Neuron (in vitro differentiated cells): ENCODE results near the gene UGT2A2.
"Not testable (repeated sequence)": the region's sequence is repeated elsewhere in the genome, so short reads cannot be mapped to it uniquely, and the experiment has no call there.

Experiments
- H2AFZ ChIP-seq: one replicate; pipeline ENCODE4 v1.6.1; 2013; ENCODE audit warnings: low read depth, mild to moderate bottlenecking, inconsistent platforms, low read length, moderate library complexity
- H3K27me3 ChIP-seq: one replicate; pipeline ENCODE4 v1.6.1; 2013; ENCODE audit warnings: low read length; ENCODE audit not compliant: insufficient read depth
- H3K36me3 ChIP-seq: one replicate; pipeline ENCODE4 v1.6.1; 2013; ENCODE audit warnings: low read length; ENCODE audit not compliant: insufficient read depth
- H3K4me1 ChIP-seq: one replicate; pipeline ENCODE4 v1.6.1; 2013; ENCODE audit warnings: low read length; ENCODE audit not compliant: insufficient read depth
- H3K4me3 ChIP-seq: 2 replicates; pipeline ENCODE4 v1.5.1; 2013; ENCODE audit warnings: mild to moderate bottlenecking, low read length, moderate library complexity
- H3K9me3 ChIP-seq: one replicate; pipeline ENCODE4 v1.6.1; 2013; ENCODE audit warnings: low read length

UGT2A2 gene

GRCh38 chr4:69639542-69639941 lies at the start of gene UGT2A2:
Gene UGT2A2 (minus strand): TSS chr4:69639642. CDS start chr4:69639640, 2 bp downstream.
- Histone ChIP-seq H3K4me1 (no peaks in the 10 kb centered on the region), H3K36me3 (no peaks in the 10 kb centered on the region), H3K9me3 (no peaks in the 10 kb centered on the region), H2AFZ (no peak within 1 kb of the TSS), H3K4me3 (no peak within 1 kb of the TSS), H3K27me3 (no peaks in the 10 kb centered on the region)

DNA sequence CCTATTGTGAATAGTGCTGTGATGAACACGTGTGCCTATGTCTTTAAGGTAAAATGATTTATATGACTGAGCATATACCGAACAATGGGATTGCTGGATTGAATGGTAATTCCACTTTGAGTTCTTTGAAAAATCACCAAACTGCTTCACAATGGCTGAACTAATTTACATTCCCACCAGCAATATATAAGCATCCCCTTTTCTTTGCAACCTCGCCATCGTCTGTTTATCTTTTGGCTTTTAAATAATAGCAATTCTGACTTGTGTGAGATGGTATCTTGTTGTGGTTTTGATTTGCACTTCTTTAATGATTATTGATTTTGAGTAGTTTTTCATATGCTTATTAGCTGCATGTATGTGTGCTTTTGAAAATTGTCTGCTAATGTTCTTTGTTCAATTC lies 45.4 kb upstream of the UGT2A2 start:
- Histone ChIP-seq H3K27me3 (no peaks in the 10 kb centered on the region), H2AFZ (no peak overlapping the region), H3K9me3 (no peaks in the 10 kb centered on the region), H3K4me3 (no peak overlapping the region), H3K4me1 (no peaks in the 10 kb centered on the region), H3K36me3 (no peaks in the 10 kb centered on the region)

DNA sequence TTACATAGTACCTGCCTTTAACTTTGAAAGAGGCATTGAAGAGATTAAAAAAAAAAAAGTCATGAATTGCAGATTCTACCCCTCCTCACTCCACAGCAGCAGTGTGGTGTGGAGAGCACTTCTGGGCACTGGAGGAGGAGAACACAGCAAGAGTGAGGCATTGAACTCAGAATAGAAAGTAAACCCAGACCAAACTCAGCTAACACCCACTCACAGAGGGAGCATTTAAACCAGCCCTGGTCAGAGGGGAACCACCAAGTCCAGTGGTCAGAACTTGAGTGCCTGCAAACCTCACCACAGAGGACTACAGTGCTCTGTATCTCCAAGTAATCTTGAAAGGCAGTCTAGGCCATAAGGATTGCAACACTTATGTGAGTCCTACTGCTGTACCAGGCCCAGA lies 29.2 kb upstream of the UGT2A2 start:
- Histone ChIP-seq H3K4me3 (no peak overlapping the region), H2AFZ (no peak overlapping the region), H3K9me3 (no peaks in the 10 kb centered on the region), H3K4me1 (no peaks in the 10 kb centered on the region), H3K36me3 (no peaks in the 10 kb centered on the region), H3K27me3 (no peaks in the 10 kb centered on the region)

GRCh38 chr4:69664009-69664408 lies 24.6 kb upstream of the UGT2A2 start:
- H3K9me3 ChIP-seq, H3K27me3 ChIP-seq: not testable (repeated sequence)

DNA sequence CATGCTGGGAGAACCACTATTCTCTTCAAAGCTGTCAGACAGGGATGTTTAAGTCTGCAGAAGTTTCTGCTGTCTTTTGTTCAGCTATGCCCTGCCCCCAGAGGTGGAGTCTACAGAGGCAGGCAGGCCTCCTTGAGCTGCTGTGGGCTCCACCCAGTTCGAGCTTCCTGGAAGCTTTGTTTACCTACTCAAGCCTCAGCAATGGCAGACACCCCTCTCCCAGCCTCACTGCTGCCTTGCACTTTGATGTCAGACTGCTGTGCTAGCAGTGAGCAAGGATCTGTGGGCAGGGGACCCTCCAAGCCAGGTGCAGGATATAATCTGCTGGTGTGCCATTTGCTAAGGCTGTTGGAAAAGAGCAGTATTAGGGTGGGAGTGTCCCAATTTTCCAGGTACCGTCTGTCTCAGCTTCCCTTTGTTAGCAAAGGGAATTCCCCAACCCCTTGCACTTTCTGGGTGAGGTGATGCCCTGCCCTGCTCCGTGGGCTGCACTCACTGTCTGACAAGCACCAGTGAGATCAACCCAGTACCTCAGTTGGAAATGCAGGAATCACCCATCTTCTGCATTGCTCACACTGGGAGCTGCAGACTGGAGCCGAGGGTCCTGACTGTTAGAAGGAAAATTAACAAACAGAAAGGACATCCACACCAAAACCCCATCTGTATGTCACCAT lies 21.8 kb upstream of the UGT2A2 start:
- H3K4me3 ChIP-seq, H3K9me3 ChIP-seq, H3K4me1 ChIP-seq, H3K27me3 ChIP-seq, H2AFZ ChIP-seq, H3K36me3 ChIP-seq: not testable (repeated sequence)

More at GRCh38 chr4:69664009-69664408, 24.6 kb upstream of the UGT2A2 start:
- not testable (repeated sequence) for H3K36me3 ChIP-seq, H3K4me1 ChIP-seq, H3K4me3 ChIP-seq, H2AFZ ChIP-seq

- Histone ChIP-seq H2AFZ (no peak overlapping the region), H3K27me3 (no peaks in the 10 kb centered on the region), H3K9me3 (no peaks in the 10 kb centered on the region), H3K36me3 (no peaks in the 10 kb centered on the region), H3K4me3 (no peak overlapping the region), H3K4me1 (no peaks in the 10 kb centered on the region)
These were observed 18.7 kb upstream of the UGT2A2 start for GRCh38 chr4:69658133-69658532.

- no peaks in the 10 kb centered on the region for H3K4me1 ChIP-seq
- no peaks in the 10 kb centered on the region for H3K9me3 ChIP-seq
- no peak overlapping the region for H2AFZ ChIP-seq
- H3K36me3 ChIP-seq = no peaks in the 10 kb centered on the region
- no peak overlapping the region for H3K4me3 ChIP-seq
- H3K27me3 ChIP-seq = no peaks in the 10 kb centered on the region
These were observed 17.3 kb upstream of the UGT2A2 start for GRCh38 chr4:69656653-69657158.

GRCh38 chr4:69653147-69653546 lies 13.7 kb upstream of the UGT2A2 start, which contains the start of gene UGT2A1:
Gene UGT2A1 (minus strand): TSS chr4:69653247. CDS start chr4:69647644, 5,603 bp downstream.
- Histone ChIP-seq H3K9me3 (no peaks in the 10 kb centered on the region), H3K4me1 (peaks cover 7% of the 10 kb centered on the region), H2AFZ (no peak within 1 kb of the TSS), H3K27me3 (no peaks in the 10 kb centered on the region), H3K4me3 (no peak within 1 kb of the TSS), H3K36me3 (no peaks in the 10 kb centered on the region)

- H3K36me3 ChIP-seq = no peaks in the 10 kb centered on the region
- no peak overlapping the region for H2AFZ ChIP-seq
- no peaks in the 10 kb centered on the region for H3K9me3 ChIP-seq
- peaks cover 7% of the 10 kb centered on the region for H3K4me1 ChIP-seq
- H3K4me3 ChIP-seq = no peak overlapping the region
- no peaks in the 10 kb centered on the region for H3K27me3 ChIP-seq
These were observed 11.4 kb upstream of the UGT2A2 start for GRCh38 chr4:69650872-69651271.

DNA sequence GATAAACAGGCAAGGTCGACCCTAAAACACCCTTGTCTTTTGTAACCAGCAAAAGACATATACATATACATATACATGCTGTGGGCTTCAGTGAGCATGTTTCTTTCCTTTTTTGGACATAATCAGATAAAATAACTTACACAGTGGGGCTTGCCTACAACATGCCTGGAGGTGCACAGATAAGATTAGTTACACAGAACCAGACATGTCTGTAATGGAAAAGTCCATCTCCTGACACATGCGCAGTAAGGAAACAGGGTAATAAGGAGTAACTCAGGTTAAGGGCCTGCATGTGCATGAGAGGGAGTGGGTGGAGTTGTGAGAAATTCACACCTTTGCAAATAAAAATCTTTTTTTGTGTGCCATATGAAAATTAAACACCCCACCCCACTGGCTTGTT lies 10.2 kb upstream of the UGT2A2 start:
- Histone ChIP-seq H3K4me1 (peaks cover 7% of the 10 kb centered on the region), H3K9me3 (no peaks in the 10 kb centered on the region), H3K36me3 (no peaks in the 10 kb centered on the region)

GRCh38 chr4:69649207-69649606 lies 9.8 kb upstream of the UGT2A2 start:
- H3K27me3 ChIP-seq = no peaks in the 10 kb centered on the region
- H3K36me3 ChIP-seq = no peaks in the 10 kb centered on the region
- no peak overlapping the region for H2AFZ ChIP-seq
- no peak overlapping the region for H3K4me3 ChIP-seq
- peaks cover 7% of the 10 kb centered on the region for H3K4me1 ChIP-seq
- H3K9me3 ChIP-seq = no peaks in the 10 kb centered on the region

More for the DNA sequence above, 10.2 kb upstream of the UGT2A2 start:
- Histone ChIP-seq H2AFZ (no peak overlapping the region), H3K4me3 (no peak overlapping the region), H3K27me3 (no peaks in the 10 kb centered on the region)

GRCh38 chr4:69642961-69643360 lies 3.5 kb upstream of the UGT2A2 start:
- Histone ChIP-seq H3K4me1 (no peaks in the 10 kb centered on the region), H3K27me3 (no peaks in the 10 kb centered on the region), H3K9me3 (no peaks in the 10 kb centered on the region), H3K4me3 (no peak overlapping the region), H3K36me3 (no peaks in the 10 kb centered on the region), H2AFZ (no peak overlapping the region)

DNA sequence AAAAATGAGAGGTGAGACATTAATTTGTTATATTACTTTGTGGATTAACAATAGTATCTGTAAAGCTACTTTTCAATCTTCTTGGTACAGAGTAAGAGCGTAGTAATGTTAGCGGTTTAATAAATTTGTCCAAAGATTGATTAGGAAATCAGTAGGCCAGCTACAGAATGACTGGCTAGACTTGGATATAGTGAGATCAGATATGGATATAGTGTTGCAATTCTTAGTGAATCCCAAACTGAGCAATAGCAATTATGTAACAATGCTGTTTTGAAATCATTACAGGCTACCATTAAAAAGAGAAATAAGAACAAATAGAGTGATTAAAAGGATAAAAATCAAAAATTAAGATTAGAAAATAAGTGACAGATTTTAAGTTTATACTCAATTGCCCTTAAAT lies 847 bp upstream of the UGT2A2 start:
- no peaks in the 10 kb centered on the region for H3K27me3 ChIP-seq
- no peaks in the 10 kb centered on the region for H3K36me3 ChIP-seq
- H3K4me3 ChIP-seq = no peak overlapping the region
- H3K9me3 ChIP-seq = no peaks in the 10 kb centered on the region
- H2AFZ ChIP-seq = no peak overlapping the region
- H3K4me1 ChIP-seq = no peaks in the 10 kb centered on the region
